Testis (tissue), 3 donors: ENCODE measurements around the gene TRIM27. TPM values are rescaled to one million over a fixed set of nuclear protein-coding genes. Genes with fewer than 3 reads are reported as not detected.
"Not testable (repeated sequence)": the region's sequence is repeated elsewhere in the genome, so short reads cannot be mapped to it uniquely, and the experiment has no call there.

Experiments
- DNase-seq: peaks from one replicate; pipeline ENCODE4 v3.0.0-alpha.2; 2019
- H3K27ac ChIP-seq, 2 donors: fragments of 200-600 bp; sonication (generic); one replicate each; pipeline ENCODE4 v1.5.1; 2019
- H3K27me3 ChIP-seq: fragments of 200-600 bp; sonication (generic); one replicate; pipeline ENCODE4 v1.5.1; 2019
- H3K36me3 ChIP-seq: fragments of 200-600 bp; sonication (generic); one replicate; pipeline ENCODE4 v1.5.1; 2017; ENCODE audit warnings: low read depth; ENCODE audit errors: missing control alignments
- H3K4me1 ChIP-seq: fragments of 200-600 bp; sonication (generic); one replicate; pipeline ENCODE4 v1.5.1; 2019
- H3K4me3 ChIP-seq, 2 donors: fragments of 200-600 bp; sonication (generic); one replicate each; pipeline ENCODE4 v1.5.1; 2017 to 2019
- H3K9me3 ChIP-seq: fragments of 200-600 bp; sonication (generic); one replicate; pipeline ENCODE4 v1.5.1; 2017
- POLR2A ChIP-seq: fragments of 450-650 bp; IDR thresholded peaks from one replicate; pipeline ENCODE4 v1.6.1; 2017; ENCODE audit warnings: antibody characterized with exemption, mild to moderate bottlenecking, moderate library complexity
- WGBS, 2 donors: methylation state at CpG; one replicate each; pipeline ENCODE4 v1.1.5; 2018; 5-methylcytosine and 5-hydroxymethylcytosine counted together
- intact Hi-C: fragments of 100-400 bp; cut with DNase I; formaldehyde crosslinking; loops from one replicate; pipeline ENCODE4 v1.15.1; 2023; ENCODE audit warnings: low total_unique reads
- polyA plus RNA-seq: library from polyadenylated mRNA; stranded (reverse); fragments of 350-450 nt; fragmentation: Illumina TruSeq; extraction: RNeasy Lipid Tissue Mini Kit (QIAGEN cat#74804); gene quantifications from one replicate; pipeline ENCODE4 v1.2.3, GENCODE V29; 2014; ENCODE audit warnings: low read depth, low replicate concordance; ENCODE audit not compliant: insufficient read depth
- total RNA-seq, 2 donors: library from RNA; depleted of rRNA; stranded (reverse); fragments of >200 nt; gene quantifications; one replicate each; pipeline ENCODE4 v1.2.3, GENCODE V29; 2016
- TF ChIP-seq, protein P1 (sequence below), 3 experiments: fragments of 450-650 bp in 2 of 3; fragments of 200-600 bp in 1 of 3; sonication (generic) in 1 of 3; IDR thresholded peaks; one replicate each; pipeline ENCODE4 v1.5.1; 2016 to 2019; ENCODE audit warnings: antibody characterized with exemption in 3 of 3, mild to moderate bottlenecking in 2 of 3, moderate library complexity in 1 of 3

TRIM27 gene
- total and polyA plus RNA-seq, 3 donors from 2014 or later: 29.8 to 81.2 (median 61.4) TPM

GRCh38 chr6:28876710-28877109 lies 47.1 kb downstream of the TRIM27 start:
- no peaks in the 10 kb centered on the region for H3K4me1 ChIP-seq
- no peaks in the 10 kb centered on the region for H3K9me3 ChIP-seq
- intact Hi-C loops: no loop called here
- no peak for TF ChIP-seq POLR2A
- TF ChIP-seq, protein P1, sequence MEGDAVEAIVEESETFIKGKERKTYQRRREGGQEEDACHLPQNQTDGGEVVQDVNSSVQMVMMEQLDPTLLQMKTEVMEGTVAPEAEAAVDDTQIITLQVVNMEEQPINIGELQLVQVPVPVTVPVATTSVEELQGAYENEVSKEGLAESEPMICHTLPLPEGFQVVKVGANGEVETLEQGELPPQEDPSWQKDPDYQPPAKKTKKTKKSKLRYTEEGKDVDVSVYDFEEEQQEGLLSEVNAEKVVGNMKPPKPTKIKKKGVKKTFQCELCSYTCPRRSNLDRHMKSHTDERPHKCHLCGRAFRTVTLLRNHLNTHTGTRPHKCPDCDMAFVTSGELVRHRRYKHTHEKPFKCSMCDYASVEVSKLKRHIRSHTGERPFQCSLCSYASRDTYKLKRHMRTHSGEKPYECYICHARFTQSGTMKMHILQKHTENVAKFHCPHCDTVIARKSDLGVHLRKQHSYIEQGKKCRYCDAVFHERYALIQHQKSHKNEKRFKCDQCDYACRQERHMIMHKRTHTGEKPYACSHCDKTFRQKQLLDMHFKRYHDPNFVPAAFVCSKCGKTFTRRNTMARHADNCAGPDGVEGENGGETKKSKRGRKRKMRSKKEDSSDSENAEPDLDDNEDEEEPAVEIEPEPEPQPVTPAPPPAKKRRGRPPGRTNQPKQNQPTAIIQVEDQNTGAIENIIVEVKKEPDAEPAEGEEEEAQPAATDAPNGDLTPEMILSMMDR (IDR thresholded peaks at IDR 0.05): no peak
- no peak overlapping the region for H3K4me3 ChIP-seq
- 60 to 68% methylated on average over 1 of the region's 1 CpG for whole genome bisulfite sequencing, 2 donors
- no peaks in the 10 kb centered on the region for H3K27me3 ChIP-seq
- no peak for DNase-seq
- H3K36me3 ChIP-seq: no peaks in the 10 kb centered on the region
- H3K27ac ChIP-seq: no peak overlapping the region

DNA sequence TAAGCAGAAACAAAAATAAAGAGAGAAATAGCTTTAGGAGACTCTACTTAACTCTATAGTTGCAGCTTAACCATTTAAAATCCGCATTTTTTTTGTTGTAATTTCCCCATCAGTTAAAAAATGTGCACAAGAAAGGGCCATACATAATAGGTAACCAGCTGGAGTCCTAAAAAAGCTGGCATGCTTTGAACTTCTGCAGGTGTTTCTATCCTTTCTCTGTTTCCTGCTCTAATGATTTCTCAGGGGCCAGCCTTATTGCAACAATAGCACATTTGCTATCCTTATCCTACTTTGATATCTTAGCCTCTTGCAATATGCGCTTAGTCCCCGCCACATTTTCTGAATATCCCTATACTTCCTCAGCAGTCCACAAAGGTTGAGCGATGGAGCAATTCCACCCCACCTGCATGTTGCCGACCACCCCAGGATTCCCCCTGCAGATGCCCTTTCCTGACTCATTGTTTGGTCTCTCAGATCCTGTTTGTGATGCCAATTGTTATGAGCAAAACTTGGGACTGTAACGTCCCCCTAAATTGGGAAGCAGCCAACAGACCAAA lies 48.5 kb downstream of the TRIM27 start:
- Histone ChIP-seq H3K27ac (no peak overlapping the region), H3K4me1 (no peaks in the 10 kb centered on the region), H3K9me3 (no peaks in the 10 kb centered on the region), H3K36me3 (no peaks in the 10 kb centered on the region), H3K4me3 (no peak overlapping the region), H3K27me3 (no peaks in the 10 kb centered on the region)
- WGBS, 2 donors: 62 to 64% methylated on average over 6 of the region's 6 CpGs
- intact Hi-C loops: no loop called here
- TF ChIP-seq POLR2A: no peak
- TF ChIP-seq, protein P1 (IDR thresholded peaks at IDR 0.05): no peak
- DNase-seq: no peak

DNA sequence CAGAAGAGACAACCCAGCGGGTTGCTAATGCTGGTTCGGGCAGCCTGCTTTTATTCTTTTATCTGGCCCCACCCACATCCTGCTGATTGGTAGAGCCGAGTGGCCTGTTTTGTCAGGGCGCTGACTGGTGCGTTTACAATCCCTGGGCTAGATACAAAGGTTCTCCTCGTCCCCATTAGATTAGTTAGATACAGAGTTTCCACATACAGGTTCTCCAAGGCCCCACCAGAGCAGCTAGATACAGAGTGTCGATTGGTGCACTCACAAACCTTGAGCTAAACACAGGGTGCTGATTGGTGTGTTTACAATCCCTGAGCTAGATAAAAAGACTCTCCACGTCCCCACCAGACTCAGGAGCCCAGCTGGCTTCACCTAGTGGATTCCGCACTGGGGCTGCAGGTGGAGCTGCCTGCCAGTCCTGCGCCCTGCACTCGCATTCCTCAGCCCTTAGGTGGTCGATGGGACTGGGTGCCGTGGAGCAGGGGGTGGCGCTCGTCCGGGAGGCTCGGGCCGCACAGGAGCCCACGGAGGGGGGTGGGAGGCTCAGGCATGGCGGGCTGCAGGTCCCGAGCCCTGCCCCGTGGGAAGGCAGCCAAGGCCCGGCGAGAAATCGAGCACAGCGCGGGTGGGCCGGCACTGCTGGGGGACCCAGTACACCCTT lies 51.5 kb downstream of the TRIM27 start:
- H3K27ac ChIP-seq, H3K36me3 ChIP-seq, intact Hi-C loops, H3K9me3 ChIP-seq, H3K4me1 ChIP-seq, H3K27me3 ChIP-seq, H3K4me3 ChIP-seq: not testable (repeated sequence)
- DNase-seq: peak; percentile 65
- WGBS, 2 donors: 43 to 55% methylated on average over 7 to 19 of the region's 28 CpGs

DNA sequence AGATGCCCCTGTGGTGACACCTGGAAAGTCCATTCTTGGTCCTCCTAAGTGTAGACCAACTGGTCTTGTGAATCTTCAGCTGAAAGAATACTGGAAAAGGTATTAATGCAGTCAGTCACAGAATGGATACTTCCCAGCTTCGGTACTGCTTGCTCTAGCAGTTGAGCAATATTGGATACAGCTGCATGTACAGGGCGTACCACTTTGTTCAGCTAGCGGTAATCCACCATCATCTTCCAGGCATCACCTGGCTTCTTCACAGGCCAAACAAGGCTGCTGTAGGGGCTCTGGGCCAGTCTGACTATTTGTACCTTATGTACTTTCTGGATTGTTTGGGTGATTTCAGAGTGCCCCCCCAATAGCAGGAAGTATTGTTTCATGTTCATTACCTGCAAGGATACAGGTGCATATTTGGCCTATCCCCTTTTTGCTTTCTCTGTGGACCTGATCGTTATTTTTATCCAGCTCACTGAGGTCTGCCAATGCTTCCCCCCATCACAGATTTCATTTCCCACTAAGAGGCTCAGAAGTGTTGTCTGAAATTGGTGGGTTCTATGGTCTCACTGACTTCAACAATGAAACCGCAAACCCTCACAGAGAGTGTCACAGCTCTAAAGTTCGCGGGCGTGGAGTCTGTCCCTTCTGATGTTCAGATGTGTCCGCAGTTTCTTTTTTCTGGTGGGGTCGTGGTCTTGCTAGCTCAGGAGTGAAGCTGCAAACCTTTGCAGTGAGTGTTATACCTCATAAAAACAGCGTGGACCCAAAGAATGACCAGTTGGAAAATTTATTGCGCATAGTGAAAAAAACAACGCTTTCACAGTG lies 52.2 kb downstream of the TRIM27 start:
- Histone ChIP-seq H3K27ac (no peak overlapping the region), H3K4me3 (no peak overlapping the region), H3K36me3 (no peaks in the 10 kb centered on the region), H3K27me3 (no peaks in the 10 kb centered on the region), H3K4me1 (peaks cover 3% of the 10 kb centered on the region), H3K9me3 (no peaks in the 10 kb centered on the region)
- no peak for TF ChIP-seq POLR2A
- TF ChIP-seq, protein P1 (IDR thresholded peaks at IDR 0.05): no peak
- DNase-seq: no peak
- intact Hi-C loops: no loop called here
- WGBS, 2 donors: 77 to 86% methylated on average over 13 of the region's 13 CpGs

- H3K36me3 ChIP-seq: no peaks in the 10 kb centered on the region
- no peaks in the 10 kb centered on the region for H3K27me3 ChIP-seq
- TF ChIP-seq POLR2A: no peak
- TF ChIP-seq, protein P1 (IDR thresholded peaks at IDR 0.05): no peak
- no peaks in the 10 kb centered on the region for H3K9me3 ChIP-seq
- 72 to 83% methylated on average over 2 of the region's 2 CpGs for WGBS, 2 donors
- H3K4me1 ChIP-seq: peaks cover 3% of the 10 kb centered on the region
- H3K27ac ChIP-seq: no peak overlapping the region
- intact Hi-C loops: no loop called here
- no peak for DNase-seq
- no peak overlapping the region for H3K4me3 ChIP-seq
Measured at GRCh38 chr6:28868873-28869272, 54.9 kb downstream of the TRIM27 start.
